HG03139 (cell line): Measurements from ENCODE around the gene MAGI2.

Experiments used
- ATAC-seq: cut with Tn5 transposase; IDR thresholded peaks from one replicate; pipeline ENCODE4 v1.9.1; 2021; ENCODE audit not compliant: unreplicated experiment

The MAGI2 gene

DNA sequence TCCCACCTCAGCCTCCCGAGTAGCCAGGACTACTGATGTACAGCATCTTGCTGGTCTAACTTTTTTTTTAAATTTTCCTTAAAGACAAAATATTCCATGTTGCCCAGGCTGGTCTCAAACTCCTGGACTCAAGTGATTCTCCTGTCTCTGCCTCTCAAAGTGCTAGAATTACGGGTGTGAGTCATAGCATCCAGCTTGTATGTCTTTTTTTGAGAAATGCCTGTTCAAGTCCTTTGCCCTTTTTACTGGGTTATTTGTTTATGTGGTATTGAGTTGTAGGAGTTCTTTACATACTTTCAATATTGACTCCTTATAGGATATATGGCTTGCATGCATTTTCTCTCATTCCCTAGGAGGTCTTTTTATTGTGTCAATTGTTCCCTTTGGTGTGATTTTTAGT is 486.4 kb downstream of the MAGI2 start:
- no peak for ATAC-seq

DNA sequence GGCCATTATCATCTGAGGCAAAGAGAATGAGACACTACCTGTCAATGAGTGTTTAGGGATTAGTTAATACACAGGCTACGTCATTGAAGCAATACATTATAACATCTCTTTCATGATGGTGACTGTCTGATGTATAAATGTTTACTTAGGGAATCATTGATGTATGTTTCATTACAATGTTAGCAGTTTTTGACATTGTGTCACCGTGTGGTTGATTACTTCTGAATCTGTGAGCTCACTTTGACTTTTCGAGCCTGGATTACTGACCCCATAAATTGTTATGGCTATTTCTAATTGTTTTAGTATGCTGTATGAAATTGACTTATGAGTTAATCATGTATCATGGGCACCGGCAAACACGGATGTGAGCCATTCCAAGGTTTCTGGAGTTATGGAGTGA is 494.0 kb downstream of the MAGI2 start:
- ATAC-seq = no peak

DNA sequence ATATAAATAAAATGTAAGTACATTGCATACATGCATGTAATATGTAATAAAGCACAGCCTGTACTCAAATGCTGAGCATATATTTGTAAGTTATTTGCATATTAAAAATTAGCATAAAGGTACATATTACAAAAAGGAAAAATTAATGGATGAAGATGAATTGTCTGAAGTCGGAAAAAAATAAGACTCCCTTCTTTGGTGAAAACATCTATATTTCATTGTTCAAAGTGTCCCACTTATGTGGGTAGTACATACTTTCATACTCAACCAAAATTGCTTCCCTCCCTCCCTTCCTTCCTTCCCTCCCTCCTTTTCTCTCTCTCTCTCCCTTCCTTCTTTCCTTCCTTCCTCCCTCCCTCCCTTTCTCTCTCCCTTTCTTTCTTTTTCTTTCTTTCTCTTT is 498.1 kb downstream of the MAGI2 start:
- ATAC-seq = no peak

DNA sequence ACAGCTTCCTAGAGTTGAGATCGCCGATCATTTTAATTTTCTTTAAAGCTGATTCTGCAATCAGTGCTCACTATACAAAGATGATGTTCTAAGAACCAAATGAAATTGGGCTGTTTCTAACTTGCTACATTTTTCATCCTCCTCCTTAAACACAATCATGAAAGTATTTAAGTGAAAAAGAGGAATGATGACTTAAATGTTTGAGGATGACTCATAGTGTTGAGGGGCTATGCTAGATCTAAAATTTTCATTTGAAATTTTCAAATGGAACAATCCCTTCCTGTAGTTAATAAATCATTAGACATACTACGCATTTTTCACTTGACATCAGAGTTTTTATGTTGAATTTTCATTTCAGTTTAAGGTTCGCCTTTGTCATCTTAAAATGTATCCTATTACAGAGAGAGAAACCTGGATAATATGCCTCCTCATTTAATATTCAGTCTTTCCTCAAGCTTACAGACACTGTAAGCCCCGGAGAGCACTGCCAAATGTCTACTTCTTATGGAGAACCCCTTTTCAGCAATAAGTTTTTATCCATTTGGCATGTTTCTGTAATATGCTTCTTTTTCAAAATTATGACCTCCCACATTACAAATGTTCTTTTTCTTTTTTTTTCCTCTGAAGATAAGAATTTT is 499.6 kb downstream of the MAGI2 start:
- ATAC-seq = no peak

DNA sequence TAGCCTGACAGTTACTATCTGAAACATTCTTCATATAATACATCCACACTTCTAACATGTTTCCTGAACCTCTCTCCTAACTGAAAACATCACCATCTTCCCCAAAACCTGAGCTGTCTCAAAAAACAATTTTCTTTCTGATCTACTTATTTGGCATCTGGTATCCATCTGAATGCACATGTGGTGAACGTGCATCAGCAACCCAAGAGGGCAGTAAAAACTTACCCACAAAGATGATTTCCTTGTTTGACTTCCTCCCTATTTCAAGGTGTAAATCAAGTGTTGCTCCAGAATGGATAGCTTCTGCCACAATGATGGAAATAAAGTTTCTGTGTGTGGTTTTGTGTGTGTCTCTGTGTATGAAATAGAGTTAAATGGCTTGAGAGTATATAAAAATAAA is 500.4 kb downstream of the MAGI2 start:
- no peak for ATAC-seq

DNA sequence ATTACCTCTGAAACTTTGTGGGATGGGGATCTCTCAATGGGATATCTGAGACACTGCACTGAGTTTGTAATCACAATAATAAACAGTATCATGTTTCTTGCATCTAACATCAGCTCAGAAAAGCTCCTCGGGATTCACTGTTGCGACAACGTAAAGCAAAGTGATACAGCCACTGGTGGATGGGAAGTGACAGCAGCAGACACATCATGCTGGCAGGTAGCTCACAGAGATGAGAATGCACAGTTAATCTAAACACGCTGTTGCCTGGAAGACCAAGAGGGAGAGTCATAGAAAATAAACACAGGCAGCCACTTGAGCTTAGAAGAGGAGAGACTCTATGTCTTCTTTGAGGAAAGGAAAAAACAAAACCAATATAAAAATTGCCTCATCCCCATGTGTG is 513.8 kb downstream of the MAGI2 start:
- no peak for ATAC-seq

DNA sequence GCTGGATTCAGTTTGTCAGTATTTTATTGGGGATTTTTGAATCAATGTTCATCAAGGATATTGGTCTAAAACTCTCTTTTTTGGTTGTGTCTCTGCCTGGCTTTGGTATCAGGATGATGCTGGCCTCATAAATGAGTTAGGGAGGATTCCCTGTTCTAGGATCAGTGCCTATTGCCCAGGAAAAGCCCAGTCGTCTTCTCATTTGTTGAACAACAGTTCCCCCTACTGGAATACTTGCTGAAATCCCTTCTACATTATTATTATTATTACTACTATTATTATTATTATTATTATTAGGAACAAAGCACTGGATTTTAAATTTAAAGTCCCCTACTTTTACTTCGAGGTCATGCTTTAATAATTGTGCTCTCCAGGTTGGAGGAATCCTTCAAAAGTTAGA is 528.9 kb downstream of the MAGI2 start:
- no peak for ATAC-seq

DNA sequence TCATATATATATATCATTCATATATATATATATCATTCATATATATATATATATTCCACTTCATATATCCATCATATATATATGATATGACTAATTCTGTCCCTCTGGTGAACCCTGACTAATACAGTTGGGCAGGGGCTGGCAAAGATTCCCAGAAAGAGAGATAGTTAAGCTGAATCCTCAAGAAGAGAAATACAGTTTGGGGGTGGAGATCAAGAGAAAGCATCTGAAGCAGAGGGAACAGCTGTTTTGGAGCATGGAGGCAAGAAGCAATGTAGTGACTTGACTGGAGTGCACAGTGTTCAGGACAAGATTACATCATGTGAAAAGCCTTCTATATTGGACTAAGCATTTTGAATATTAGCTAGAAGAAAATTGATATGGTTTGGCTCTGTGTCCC is 540.7 kb downstream of the MAGI2 start:
- ATAC-seq = no peak

DNA sequence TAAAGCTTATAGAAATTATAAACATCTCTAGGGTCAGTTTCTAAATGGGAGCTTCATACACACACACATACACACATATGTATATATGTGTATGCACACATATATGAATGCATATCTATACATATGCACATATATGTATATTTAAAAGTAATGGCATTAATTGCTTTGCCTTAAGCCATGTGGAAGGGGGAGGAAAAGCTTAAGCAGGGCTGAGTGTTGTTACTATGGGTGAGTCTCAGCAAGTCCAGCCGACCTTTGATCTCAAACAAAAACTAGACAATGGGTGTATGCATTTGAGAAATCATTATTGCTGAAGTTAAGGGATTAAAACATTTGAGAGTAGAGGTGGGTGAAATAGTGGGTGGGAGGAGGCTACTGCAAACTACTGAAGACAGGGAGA is 546.7 kb downstream of the MAGI2 start:
- ATAC-seq = no peak

DNA sequence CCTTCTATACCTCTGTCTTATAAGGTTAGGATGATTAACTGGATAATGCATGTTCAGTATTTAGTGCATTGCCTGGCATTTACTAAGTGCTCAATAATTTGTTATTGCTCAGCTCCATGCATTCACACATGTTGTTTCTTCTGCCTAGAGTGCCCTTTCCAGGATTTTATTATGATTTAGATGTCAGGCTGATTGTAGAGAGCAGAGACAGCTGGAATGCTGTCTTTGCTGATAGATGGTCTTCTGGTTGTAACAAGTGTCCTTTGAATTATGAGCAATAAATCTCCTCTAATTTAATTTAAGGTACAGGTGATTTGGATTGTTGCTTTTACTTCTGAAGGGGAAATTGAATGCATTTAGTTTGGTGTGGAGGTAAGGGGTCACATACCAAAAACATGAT is 548.0 kb downstream of the MAGI2 start:
- no peak for ATAC-seq

DNA sequence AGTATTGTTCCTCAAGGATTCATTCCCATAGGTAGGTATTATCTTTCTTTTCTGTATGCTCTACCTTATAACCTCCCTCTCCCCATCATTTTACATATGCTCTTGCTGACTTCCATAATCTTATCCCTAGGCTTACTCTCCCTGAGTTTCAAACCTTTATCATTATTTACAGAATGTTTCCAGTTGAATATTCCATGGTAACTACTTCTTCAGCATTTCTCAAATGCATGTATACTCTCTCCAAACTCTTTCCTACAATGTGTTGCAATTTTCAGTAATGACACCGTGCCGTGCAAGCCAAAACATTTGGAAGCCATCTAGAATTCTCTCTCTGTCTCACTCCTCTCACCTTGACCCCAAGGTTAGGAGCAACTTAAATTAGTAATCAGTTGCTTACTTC is 548.5 kb downstream of the MAGI2 start:
- ATAC-seq = no peak

DNA sequence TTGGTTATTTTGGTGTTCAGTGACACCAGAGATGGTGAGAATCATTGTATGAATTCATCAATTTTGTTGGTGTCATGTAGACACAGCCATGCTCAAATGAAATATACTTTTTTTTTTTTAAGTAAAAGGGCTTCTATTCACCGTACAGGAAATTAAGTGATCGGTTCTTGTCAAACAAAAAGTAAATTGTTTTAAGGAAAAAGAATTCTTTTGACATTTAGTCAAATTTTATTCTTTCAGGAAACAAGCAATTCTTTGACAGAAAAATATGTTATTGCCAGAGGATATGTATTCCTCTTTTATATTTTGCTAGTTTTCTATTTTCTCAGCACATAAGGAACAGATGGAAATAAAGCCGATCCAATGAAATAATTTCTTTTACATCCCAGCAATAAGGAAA is 551.9 kb downstream of the MAGI2 start:
- ATAC-seq = no peak

DNA sequence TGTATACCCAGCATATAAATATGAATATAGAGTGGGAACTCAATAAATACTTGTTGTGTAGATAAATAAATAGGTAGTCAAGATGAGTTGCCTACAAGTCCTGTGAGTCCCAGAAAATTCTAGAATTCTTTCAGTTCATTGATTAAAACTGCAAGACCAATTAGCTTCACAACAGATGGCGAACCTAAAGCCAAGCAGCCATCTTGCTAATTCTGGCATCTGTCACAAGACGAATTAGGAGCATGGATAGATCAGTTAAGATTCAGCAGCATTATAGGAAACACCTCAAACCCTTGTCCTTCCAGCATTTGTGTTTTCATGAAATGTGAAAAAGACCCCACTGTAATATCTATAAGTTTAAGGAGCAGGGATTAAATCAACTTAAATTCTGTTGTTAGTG is 552.7 kb downstream of the MAGI2 start:
- ATAC-seq = no peak

DNA sequence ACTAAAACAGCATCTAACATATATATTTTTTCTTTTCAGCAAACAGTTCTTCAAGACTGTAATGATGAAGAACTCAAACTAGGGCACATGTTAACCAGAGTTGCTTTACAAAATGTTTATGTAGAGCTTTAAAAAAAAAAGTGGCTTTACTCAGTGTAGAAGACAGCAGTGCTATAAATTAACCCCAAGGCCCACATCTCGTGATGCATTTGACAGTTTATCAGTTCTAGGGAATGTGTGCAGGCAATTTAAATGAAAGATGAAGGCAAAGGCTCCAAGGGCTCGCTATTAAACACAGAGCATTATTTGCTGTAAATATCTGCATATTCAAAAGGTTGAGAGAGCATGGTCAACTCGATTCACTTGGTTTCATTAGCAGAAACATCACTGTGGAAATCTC is 558.1 kb downstream of the MAGI2 start:
- no peak for ATAC-seq

DNA sequence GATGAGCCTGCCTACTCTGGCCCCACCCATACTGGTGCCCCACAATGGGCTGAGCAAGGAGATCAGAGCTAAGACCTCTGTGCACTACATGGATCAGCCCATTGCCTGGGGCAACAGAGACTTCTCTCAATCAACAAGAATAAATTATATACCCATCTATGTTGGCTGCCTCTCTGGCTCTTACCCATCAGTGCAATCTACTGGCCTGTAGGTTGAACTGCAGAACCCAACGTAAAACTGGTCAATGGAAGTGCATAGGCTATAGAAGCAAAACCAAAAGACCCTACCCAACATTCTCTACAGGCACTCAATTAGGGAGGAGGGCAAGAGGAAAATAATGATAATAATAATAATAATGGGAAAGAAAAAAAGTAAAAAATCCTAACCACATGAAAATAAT is 574.3 kb downstream of the MAGI2 start:
- ATAC-seq = no peak

DNA sequence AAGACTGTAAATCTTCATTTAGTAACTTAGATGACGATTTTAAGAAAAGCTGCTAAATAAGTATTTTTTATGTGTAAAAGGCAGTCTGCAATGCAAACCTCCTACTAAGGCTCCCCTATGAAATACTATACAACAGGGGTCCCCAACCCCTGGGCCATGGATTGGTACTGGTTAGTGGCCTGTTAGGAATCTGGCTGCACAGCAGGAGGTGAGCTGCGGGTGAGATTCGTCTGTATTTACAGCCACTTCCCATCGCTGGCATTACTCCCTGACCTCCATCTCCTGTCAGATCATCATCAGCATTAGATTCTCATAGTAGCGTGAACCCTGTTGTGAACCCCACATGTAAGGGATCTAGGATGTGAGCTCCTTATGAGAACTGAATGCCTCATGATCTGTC is 580.4 kb downstream of the MAGI2 start:
- no peak for ATAC-seq

DNA sequence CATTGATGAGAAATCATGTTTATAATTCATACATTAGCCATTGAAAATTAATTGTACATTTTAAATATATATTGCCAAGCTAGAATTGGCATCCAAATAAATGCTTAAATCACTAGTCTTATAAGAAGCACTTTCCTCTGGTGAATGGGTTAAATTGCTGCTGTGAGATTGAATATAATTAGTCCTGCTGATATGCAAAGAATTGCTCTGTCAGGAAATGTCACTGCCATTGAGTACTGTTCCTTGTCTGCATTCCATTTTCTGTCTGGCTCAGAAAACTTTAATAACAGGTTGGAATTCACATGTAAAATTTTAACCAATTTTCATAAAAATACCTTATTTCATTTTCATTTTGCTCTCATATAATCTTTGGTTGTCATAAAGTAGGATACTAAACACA is 589.1 kb downstream of the MAGI2 start:
- no peak for ATAC-seq

DNA sequence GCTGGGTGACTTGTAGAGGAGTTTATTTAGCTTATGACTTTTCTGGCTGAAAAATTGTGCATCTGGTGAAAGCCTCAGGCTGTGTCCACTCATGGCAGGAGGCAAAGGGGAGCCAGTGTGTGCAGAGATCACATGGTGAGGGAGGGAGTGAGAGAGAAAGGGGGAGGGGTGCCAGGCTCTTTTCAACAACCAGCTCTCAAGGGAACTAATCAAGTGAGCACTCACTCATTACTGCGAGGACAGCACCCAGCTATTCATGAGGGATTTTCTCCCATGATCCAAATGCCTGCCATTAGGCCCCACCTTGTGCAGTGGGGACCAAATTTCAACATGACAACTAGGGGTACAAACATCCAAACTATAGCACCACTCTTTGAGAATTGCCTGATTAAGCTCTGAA is 590.2 kb downstream of the MAGI2 start:
- no peak for ATAC-seq

DNA sequence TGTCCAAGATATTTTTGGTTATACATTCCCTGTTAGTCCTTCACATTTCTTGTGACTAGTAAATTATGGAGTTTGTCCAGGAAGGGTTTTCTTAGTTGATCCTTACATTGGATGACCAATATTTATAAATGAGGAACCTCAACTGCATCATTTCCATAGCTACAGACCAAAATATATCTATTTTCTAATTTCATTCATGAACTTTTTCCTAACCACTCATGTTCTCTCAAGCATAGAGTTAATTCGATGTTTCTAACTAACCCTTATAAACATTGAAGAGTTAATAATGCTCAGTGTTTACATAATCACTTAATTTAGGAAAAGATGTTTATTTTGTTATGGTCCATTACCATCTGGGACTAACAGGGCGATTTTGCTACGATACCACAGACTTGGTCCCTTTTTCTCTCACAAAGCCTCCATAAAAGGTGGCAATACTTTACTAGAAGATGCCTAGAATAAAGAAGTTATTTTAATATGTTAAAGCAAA is 591.0 kb downstream of the MAGI2 start:
- no peak for ATAC-seq

DNA sequence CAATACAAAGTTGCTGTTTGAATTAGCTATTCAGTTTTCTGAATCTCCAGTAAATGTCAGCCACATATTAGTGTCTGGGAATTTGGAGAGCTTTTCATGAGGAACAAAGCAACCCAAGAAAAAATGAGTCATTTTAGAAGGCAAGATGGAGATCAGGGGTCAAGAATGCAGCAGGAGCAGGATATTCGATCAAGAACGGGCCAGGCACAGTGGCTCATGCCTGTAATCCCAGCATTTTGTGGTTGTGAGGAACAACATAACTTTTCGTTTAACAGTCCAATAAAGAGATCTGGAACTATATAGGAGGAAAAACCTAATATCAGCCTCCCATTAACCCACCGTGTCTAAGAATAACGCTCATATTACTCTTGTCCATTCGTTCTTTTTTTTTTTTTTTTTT is 600.5 kb downstream of the MAGI2 start:
- no peak for ATAC-seq

DNA sequence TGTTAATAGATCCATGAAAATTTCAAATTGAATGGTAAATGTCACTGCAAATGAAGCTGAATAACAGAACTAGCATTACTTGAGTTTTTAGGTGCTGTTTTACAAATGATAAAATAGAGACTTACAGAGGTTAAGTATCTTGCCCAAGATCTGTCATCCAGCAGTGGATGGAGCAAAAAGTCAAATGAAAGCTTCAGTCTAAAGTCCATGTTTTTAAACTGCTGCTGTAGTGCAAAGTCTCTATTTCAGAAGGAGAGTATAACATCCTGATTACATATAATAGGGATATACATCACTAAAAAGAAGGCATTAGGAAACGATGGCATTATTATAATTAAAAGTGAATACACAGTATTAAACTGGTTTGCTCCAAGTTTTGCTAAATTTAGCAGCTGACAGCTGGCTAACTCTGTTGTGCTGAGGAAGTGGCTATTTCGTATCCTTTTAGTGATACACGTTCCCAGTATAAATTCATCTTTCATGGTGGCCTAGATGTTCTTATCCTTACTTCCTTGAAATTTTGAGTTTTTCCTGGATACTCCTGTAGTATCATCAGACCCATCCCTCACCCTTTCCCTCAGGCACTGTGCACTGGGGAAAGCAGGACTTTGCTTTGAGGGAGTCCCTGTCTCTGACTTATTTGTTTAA is 603.2 kb downstream of the MAGI2 start:
- no peak for ATAC-seq

DNA sequence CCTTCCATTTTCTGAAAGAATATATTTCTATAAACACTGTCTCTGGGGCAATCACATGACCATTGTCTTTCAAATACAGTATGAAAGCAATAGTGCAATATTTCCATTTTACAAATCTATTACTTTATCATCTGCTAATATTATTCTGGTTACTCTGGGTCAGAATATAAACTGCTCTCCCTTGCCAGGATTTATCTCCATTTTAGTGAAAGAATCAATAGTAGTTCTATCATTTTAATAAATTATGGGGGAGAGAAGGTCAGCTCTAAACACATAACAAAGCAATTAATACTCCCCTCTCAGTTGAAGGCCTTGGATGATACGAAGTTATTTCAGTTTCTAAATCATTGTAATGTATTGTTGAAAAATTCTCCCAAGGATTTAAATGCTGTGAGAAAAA is 608.3 kb downstream of the MAGI2 start:
- ATAC-seq = no peak

DNA sequence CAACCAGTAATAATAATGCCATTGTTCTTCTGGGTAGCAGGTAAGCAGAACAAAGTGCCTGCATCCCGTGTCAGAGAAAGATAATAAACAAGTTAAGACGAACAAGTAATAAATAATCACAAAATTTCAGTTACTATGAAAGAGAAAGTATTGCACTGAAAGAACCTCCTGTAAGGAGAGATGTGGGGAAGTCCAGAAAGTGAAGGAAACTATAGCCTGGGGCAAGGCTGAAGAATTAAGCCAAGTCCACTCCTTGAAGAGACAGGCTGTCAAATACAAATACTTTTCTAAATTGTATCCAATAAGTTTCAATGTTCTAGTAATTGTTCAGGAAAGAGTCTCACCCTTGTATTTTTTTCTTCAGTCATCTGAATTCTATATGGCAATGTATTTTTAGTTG is 611.4 kb downstream of the MAGI2 start:
- ATAC-seq = no peak
